PC-3 (cell line): ENCODE measurements around the gene TLE7. TPM values are rescaled to one million over a fixed set of nuclear protein-coding genes. Genes with fewer than 3 reads are reported as not detected.

Experiments used
- ATAC-seq: fragments of 200-7000 bp; cut with Tn5 transposase; 2 replicates; pipeline ENCODE4 v1.9.1; 2020; ENCODE audit warnings: mild to moderate bottlenecking, moderate library complexity
- BruUV-seq: library from RNA; stranded (reverse); fragments of 400-500 nt; replicated peaks from 2 replicates; lab custom pipeline; 2021; lab: Mats Ljungman, UMichigan
- CTCF ChIA-PET: fragments of 300-600 bp; sonication (Branson Sonifier 250); formaldehyde crosslinking; loops from one replicate; lab custom pipeline; 2022; ENCODE audit warnings: antibody characterized with exemption; lab: Charles Lee
- POLR2A ChIA-PET: fragments of 300-600 bp; sonication (Branson Sonifier 250); formaldehyde crosslinking; loops from one replicate; lab custom pipeline; 2022; ENCODE audit warnings: antibody characterized with exemption; ENCODE audit not compliant: unreplicated experiment; lab: Charles Lee
- DNase-seq: peaks from one replicate; pipeline ENCODE4 v3.0.0-alpha.2; 2015
- H2AFZ ChIP-seq: fragments of 300-600 bp; sonication (generic); 2 replicates; pipeline ENCODE4 v1.6.0; 2016; ENCODE audit warnings: antibody characterized with exemption, low read length
- H3F3A ChIP-seq: fragments of 300-600 bp; sonication (generic); one replicate; pipeline ENCODE4 v1.6.0; 2017; ENCODE audit warnings: antibody characterized with exemption, low read length, control low read depth, mild to moderate bottlenecking; ENCODE audit not compliant: unreplicated experiment
- H3K27ac ChIP-seq: fragments of 300-600 bp; sonication (generic); 2 replicates; pipeline ENCODE4 v1.5.1; 2016; ENCODE audit warnings: mild to moderate bottlenecking, low read length
- H3K27me3 ChIP-seq: fragments of 300-600 bp; sonication (generic); 2 replicates; pipeline ENCODE4 v1.6.1; 2016; ENCODE audit warnings: low read length, mixed read lengths
- H3K36me3 ChIP-seq: fragments of 300-600 bp; sonication (generic); 2 replicates; pipeline ENCODE4 v1.6.1; 2016; ENCODE audit warnings: low read depth, mixed run types, low read length, mixed read lengths
- H3K4me1 ChIP-seq: fragments of 300-600 bp; sonication (generic); 2 replicates; pipeline ENCODE4 v1.5.1; 2016; ENCODE audit warnings: low read length; ENCODE audit not compliant: insufficient read depth
- H3K4me2 ChIP-seq: fragments of 300-600 bp; sonication (generic); 2 replicates; pipeline ENCODE4 v1.6.0; 2016; ENCODE audit warnings: low read length
- H3K4me3 ChIP-seq: fragments of 300-600 bp; sonication (generic); 2 replicates; pipeline ENCODE4 v1.5.1; 2016; ENCODE audit warnings: mild to moderate bottlenecking, low read length, mixed read lengths
- H3K79me2 ChIP-seq: fragments of 300-600 bp; sonication (generic); 2 replicates; pipeline ENCODE4 v1.6.1; 2017; ENCODE audit warnings: low read length, mixed read lengths
- H3K9ac ChIP-seq: fragments of 300-600 bp; sonication (generic); 2 replicates; pipeline ENCODE4 v1.6.0; 2016; ENCODE audit warnings: mild to moderate bottlenecking, low read length
- H3K9me2 ChIP-seq: fragments of 300-600 bp; sonication (generic); replicated peaks from 2 replicates; pipeline ENCODE4 v1.6.1; 2016; ENCODE audit warnings: mixed run types, low read length, mixed read lengths
- H3K9me3 ChIP-seq: fragments of 300-600 bp; sonication (generic); 2 replicates; pipeline ENCODE4 v1.6.1; 2016; ENCODE audit warnings: low read length, mixed read lengths
- H4K20me1 ChIP-seq: fragments of 300-600 bp; sonication (generic); 2 replicates; pipeline ENCODE4 v1.6.1; 2016; ENCODE audit warnings: low read length, mixed read lengths
- EZH2 ChIP-seq: fragments of 300-600 bp; sonication (generic); IDR thresholded peaks from one replicate; pipeline ENCODE4 v1.6.1; 2017; ENCODE audit warnings: antibody characterized with exemption, mild to moderate bottlenecking, low read length; ENCODE audit not compliant: unreplicated experiment
- EZH2phosphoT487 ChIP-seq: fragments of 300-600 bp; sonication (generic); IDR thresholded peaks from 2 replicates; pipeline ENCODE4 v1.6.1; 2018; ENCODE audit warnings: mild to moderate bottlenecking, antibody characterized with exemption, low read length, borderline replicate concordance
- intact Hi-C: fragments of 100-400 bp; cut with micrococcal nuclease; formaldehyde crosslinking; loops from 2 replicates; pipeline ENCODE4 v1.9.0; 2023
- total RNA-seq: library from RNA; depleted of rRNA; stranded (reverse); fragments of >200 nt; gene quantifications from 2 replicates; pipeline ENCODE4 v1.2.3, GENCODE V29; 2014
- TF ChIP-seq, protein P1 (sequence below): fragments of 300-600 bp; sonication (generic); conservative IDR thresholded peaks from 2 replicates; pipeline ENCODE4 v1.5.1; 2017; ENCODE audit warnings: antibody characterized with exemption, low read depth, mild to moderate bottlenecking, low read length

The TLE7 gene
- total RNA-seq, 1 experiment from 2014 or later: not detected

DNA sequence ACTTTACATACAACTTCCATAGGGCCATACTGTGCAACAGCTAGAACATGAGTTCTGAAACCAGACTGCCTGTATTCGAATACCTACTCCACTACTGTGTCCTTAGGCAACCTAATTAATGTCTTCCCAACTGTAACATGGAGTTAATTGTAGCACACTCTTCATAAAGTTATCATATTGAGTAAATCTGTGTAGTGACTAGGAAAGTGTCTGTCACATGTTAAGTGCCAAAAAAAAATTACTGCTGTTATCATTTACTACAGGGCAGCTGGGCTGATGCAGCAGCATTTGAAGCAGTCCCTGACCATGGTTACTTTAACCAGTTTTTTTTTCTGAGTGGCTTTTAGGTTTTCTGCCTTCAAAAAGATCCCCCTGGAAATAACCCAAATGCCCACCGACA lies 31.1 kb upstream of the TLE7 start:
- Histone ChIP-seq H3K4me2 (no peak overlapping the region), H3K4me1 (peaks cover 20% of the 10 kb centered on the region), H3K9me2 (no peaks in the 10 kb centered on the region), H3K27ac (no peak overlapping the region), H3K4me3 (no peak overlapping the region), H2AFZ (no peak overlapping the region), H3K79me2 (no peaks in the 10 kb centered on the region), H3K27me3 (no peaks in the 10 kb centered on the region), H3F3A (peaks cover 6% of the 10 kb centered on the region), H4K20me1 (no peaks in the 10 kb centered on the region), H3K9me3 (no peaks in the 10 kb centered on the region), H3K36me3 (peaks cover 15% of the 10 kb centered on the region), H3K9ac (no peak overlapping the region)
- ATAC-seq (no peak), DNase-seq (no peak)
- TF ChIP-seq EZH2phosphoT487 (no peak), EZH2 (no peak)
- TF ChIP-seq, protein P1, sequence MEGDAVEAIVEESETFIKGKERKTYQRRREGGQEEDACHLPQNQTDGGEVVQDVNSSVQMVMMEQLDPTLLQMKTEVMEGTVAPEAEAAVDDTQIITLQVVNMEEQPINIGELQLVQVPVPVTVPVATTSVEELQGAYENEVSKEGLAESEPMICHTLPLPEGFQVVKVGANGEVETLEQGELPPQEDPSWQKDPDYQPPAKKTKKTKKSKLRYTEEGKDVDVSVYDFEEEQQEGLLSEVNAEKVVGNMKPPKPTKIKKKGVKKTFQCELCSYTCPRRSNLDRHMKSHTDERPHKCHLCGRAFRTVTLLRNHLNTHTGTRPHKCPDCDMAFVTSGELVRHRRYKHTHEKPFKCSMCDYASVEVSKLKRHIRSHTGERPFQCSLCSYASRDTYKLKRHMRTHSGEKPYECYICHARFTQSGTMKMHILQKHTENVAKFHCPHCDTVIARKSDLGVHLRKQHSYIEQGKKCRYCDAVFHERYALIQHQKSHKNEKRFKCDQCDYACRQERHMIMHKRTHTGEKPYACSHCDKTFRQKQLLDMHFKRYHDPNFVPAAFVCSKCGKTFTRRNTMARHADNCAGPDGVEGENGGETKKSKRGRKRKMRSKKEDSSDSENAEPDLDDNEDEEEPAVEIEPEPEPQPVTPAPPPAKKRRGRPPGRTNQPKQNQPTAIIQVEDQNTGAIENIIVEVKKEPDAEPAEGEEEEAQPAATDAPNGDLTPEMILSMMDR: no peak
- CTCF ChIA-PET: no interaction called here
- no TSS peak for BruUV-seq
- POLR2A ChIA-PET: no interaction called here
- intact Hi-C loops: no loop called here

DNA sequence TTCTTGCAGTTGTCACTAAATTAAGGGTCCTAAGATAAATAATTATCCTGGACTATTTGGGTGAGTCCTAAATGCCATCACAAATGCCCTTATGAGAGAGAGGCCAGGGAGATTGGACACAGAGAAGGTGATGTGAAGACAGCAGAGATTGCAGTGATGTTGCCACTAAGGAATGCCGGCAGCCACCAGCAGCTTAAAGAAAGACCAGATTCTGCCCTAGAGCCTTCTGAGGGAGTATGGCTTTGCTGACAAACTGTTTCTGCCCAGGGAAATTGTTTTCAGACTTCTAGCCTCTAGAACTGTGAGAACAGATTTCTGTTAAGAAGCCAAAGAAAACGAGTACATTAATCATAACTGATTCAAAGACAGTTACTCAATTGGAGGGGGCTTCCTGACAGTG lies 30.2 kb upstream of the TLE7 start:
- TF ChIP-seq, protein P1: no peak
- TF ChIP-seq EZH2: no peak
- no peak for TF ChIP-seq EZH2phosphoT487

DNA sequence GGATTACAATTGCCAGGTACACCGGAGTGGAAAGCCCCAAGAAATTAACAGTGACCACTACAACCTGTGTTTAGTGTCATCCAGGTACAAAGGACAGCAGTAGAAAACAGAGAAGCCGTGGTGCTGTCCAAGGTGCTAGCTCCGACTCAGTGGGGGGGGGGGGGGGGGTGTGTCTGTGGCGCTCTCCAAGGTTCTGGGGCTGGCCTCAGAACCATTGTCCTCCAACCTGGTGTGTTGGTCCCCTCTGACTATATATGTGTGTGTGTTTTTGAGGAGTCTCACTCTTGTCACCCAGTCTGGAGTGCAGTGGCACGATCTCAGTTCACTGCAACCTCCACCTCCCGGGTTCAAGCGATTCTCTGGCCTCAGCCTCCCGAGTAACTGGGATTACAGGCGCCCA lies 26.0 kb upstream of the TLE7 start:
- TF ChIP-seq, protein P1: no peak
- TF ChIP-seq EZH2phosphoT487 (no peak), EZH2 (no peak)
- intact Hi-C loops: no loop called here
- no peak overlapping the region for H3K9ac ChIP-seq
- BruUV-seq: no TSS peak
- H3K9me3 ChIP-seq: no peaks in the 10 kb centered on the region
- H3F3A ChIP-seq: no peaks in the 10 kb centered on the region
- H3K79me2 ChIP-seq: no peaks in the 10 kb centered on the region
- H3K9me2 ChIP-seq: no peaks in the 10 kb centered on the region
- no peaks in the 10 kb centered on the region for H3K4me1 ChIP-seq
- H3K27me3 ChIP-seq: no peaks in the 10 kb centered on the region
- no peak overlapping the region for H2AFZ ChIP-seq
- H3K27ac ChIP-seq: no peak overlapping the region
- peak; percentile 40 for DNase-seq
- CTCF ChIA-PET: no interaction called here
- ATAC-seq: 0 out of 2 replicates have a peak, but pooled peaks have one; percentile 13
- H4K20me1 ChIP-seq: no peaks in the 10 kb centered on the region
- POLR2A ChIA-PET: no interaction called here
- H3K36me3 ChIP-seq: no peaks in the 10 kb centered on the region
- no peak overlapping the region for H3K4me3 ChIP-seq
- H3K4me2 ChIP-seq: no peak overlapping the region

More for the DNA sequence above, 30.2 kb upstream of the TLE7 start:
- no peak for ATAC-seq
- no peaks in the 10 kb centered on the region for H3K9me3 ChIP-seq
- ChIA-PET CTCF (no interaction called here), POLR2A (no interaction called here)
- H3K79me2 ChIP-seq: no peaks in the 10 kb centered on the region
- peaks cover 15% of the 10 kb centered on the region for H3K36me3 ChIP-seq
- H3K9ac ChIP-seq: no peak overlapping the region
- H3K27me3 ChIP-seq: no peaks in the 10 kb centered on the region
- no peaks in the 10 kb centered on the region for H4K20me1 ChIP-seq
- no peak overlapping the region for H2AFZ ChIP-seq
- H3K4me1 ChIP-seq: peaks cover 20% of the 10 kb centered on the region
- DNase-seq: no peak
- H3K4me2 ChIP-seq: no peak overlapping the region
- H3K27ac ChIP-seq: no peak overlapping the region
- BruUV-seq: no TSS peak
- H3K9me2 ChIP-seq: no peaks in the 10 kb centered on the region
- H3K4me3 ChIP-seq: no peak overlapping the region
- peaks cover 6% of the 10 kb centered on the region for H3F3A ChIP-seq
- intact Hi-C loops: no loop called here
